GM23338 (cell line): ENCODE results near the gene TLCD3A.

Experiments used
- CTCF ChIP-seq, 2 experiments: fragments of 200-600 bp in 1 of 2; sonication (generic) in 1 of 2; conservative IDR thresholded peaks; 2 replicates each; pipeline versions ENCODE4 v1.5.1 to v1.6.1; 2016 to 2017; ENCODE audit warnings: antibody characterized with exemption in 2 of 2, low read depth in 2 of 2, mild to moderate bottlenecking in 2 of 2, moderate library complexity in 1 of 2
- NANOG ChIP-seq: IDR thresholded peaks from 2 replicates; pipeline ENCODE4 v1.6.1; 2016; ENCODE audit warnings: antibody characterized with exemption, borderline replicate concordance
- POLR2AphosphoS5 ChIP-seq: IDR thresholded peaks from 2 replicates; pipeline ENCODE4 v1.6.1; 2016; ENCODE audit warnings: antibody characterized with exemption, low read depth
- REST ChIP-seq: IDR thresholded peaks from one replicate; pipeline ENCODE4 v1.6.1; 2018; ENCODE audit warnings: antibody characterized with exemption; ENCODE audit not compliant: unreplicated experiment

GRCh38 chr17:753418-753817, 21.0 kb downstream of the TLCD3A start:
- no peak for TF ChIP-seq CTCF (conservative IDR thresholded peaks at IDR 0.05; ENCODE audit: low read depth in 2 of 2)
- no peak for TF ChIP-seq REST
- TF ChIP-seq NANOG: no peak
- TF ChIP-seq POLR2AphosphoS5: no peak
